Endometrial microvascular endothelial cells (primary cell): ENCODE measurements around the gene FAM133A. TPM values are rescaled to one million over a fixed set of nuclear protein-coding genes. Genes with fewer than 3 reads are reported as not detected.

Experiments
- in situ Hi-C: cut with HindIII; loops from 2 replicates; pipeline ENCODE4 v1.10.0; 2017; ENCODE audit warnings: low sequenced_read_pairs, low pct_unique_long_range_greater_than_20kb; ENCODE audit errors: inconsistent ontology term
- total RNA-seq: library from RNA; depleted of rRNA; stranded (reverse); fragments of >200 nt; gene quantifications from one replicate; pipeline ENCODE4 v1.2.3, GENCODE V29; 2015; ENCODE audit errors: inconsistent ontology term

FAM133A gene
- not detected for total RNA-seq

DNA sequence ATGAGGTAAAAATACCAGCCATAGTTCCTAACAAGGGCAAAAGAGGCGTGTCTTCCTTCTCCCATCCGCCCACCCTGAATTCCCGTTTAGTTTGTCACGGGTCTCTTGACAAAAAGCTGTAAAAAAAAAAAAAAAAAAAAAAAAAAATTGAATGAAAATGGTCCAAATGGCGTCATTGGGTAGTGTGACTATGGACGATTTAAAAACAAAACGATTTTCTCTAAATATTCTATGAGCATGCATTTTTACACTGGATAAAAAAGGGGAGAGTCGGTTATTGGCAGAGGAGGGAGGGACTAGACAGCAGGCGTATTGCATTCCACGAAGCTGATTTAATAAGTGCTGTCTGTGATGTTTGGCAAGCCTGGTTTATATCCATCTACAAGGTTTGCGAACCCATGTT, at the start of gene FAM133A:
FAM133A (plus strand) TSS at position 338 of the 403 bp plus-strand sequence. CDS start 35,214 bp downstream, outside the sequence.
- in situ Hi-C loops: no loop called here

DNA sequence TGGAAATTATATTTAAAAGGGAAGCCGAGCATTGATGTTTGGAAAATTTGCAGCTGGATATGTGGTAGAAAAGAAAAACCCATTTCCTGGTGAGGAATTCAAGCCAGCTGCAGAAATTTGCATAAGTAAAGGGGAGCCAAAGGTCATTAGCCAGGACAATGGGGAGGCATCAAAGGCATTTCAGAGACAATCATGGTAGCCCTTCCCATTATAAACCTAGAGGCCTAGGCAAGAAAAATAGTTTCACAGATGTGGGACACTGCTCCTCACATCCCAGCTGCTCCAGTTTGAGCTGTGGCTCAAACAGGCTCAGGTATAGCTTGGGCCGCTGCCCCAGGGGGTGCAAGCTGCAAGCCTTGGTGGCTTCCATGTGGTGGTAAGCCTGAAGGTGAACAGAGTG, 36.4 kb upstream of the FAM133A start:
- in situ Hi-C loops: no loop called here

DNA sequence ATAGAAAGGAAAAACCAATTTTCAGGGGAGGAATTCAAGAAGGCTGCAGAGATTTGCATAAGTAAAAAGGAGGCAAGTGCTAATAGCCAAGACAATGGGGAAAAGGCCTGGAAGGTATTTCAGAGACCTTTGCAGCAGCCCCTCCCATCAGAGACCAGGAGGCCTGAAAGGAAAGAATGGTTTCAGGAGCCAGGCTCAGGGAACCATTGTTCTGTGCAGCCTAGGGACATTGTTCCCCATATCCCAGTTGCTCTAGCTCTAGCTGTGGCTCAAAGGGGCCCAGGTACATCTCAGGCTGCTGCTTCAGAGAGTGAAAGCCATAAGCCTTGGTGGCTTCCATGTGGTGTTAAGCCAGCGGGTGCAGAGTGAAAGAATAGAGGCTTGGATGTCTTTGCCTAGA, 24.6 kb upstream of the FAM133A start:
- in situ Hi-C loops: no loop called here

DNA sequence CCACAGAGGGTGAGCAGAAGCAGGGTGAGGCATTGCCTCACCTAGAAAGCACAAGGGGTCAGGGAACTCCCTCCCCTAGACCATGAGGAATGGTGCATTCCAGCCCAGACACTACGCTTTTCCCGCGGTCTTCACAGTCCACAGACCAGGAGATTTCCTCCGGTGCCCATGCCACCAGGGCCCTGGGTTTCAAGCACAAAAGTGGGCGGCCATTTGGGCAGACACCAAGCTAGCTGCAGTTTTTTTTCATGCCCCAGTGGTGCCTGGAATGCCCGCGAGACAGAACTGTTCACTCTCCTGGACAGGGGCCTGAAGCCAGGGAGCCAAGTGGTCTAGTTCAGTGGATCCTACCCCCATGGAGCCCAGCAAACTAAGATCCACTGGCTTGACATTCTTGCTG, 13.4 kb upstream of the FAM133A start:
- in situ Hi-C loops: no loop called here

DNA sequence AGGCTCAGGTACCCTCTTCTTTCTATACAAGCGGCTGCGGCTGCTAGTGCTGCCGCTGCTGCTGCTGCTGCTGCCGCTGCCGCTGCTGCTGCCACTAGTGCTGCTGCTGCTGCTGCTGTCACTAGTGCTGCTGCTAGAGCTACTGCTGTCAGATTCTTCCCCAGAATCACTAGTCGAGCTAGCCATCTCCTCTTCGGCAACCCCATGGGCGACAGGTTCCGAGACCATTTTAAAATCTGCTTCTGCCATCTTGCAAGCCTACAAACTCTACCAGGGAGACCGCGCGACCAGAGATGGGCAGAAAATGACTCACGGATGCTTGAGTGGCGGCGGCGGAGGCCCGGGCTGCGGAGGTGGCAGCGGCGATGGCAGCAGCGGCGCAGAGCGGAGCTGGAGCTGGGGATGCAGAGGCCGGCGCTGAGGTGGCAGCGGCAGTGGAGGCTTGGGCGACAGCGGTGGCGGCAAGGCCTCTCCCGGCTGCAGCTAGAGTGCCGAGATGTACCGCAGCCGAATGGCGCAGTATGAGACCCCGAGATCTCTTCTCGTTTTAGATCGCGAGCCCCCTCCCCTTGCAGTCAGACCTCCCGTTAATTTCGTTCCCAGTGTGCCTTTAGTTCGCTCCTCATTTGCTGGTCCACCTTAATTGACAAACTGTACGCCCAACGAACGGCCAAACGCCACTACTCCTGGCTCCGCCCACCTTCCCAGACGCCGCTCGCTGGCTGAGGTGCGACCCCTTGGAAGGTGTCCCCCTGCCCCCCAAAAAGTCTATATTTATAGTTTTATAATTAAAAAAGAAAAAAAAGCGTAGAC, 744 bp upstream of the FAM133A start, which contains the start of gene NAP1L3:
NAP1L3 (minus strand) TSS at position 523 of the 813 bp plus-strand sequence; CDS start at position 249, 274 bp downstream.
- in situ Hi-C loops: no loop called here

DNA sequence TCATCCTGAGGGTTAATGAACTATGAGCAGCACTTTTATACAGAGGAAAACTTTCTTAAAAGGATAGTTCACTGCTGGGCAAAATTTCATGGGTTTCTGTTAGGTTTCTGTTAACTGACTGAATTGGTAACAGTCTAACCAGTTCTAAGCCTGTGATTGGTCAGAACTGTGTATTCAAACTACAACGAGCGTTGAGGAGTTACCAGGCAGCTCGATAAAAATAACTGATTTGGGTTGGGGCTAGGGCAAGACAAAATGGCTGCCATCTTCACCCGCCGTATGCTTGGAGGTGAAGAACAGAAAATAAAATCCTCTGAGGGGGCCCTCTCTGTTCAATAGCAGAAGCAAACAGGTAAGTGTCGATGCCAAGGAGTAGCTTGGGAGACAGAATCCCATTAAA, 22.0 kb downstream of the FAM133A start:
- in situ Hi-C loops: no loop called here

DNA sequence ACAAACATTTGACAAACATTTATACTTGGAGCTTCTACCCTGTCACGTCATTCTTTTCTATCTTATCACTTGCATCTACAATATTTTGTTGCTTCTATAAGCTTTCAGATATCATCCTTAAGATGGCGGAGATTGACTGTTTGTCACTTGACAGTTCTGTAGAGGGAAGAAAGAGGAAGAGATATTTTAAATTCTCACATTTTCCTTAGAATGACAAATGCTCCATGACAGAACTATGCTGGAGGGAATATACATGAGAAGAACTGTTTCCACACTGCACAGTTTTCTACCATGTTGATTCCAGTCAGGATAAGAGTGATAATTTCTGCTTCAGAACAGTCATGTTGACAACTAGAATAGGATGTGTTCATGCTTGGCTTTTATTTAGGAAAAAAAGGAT, 29.7 kb downstream of the FAM133A start:
- in situ Hi-C loops: no loop called here

DNA sequence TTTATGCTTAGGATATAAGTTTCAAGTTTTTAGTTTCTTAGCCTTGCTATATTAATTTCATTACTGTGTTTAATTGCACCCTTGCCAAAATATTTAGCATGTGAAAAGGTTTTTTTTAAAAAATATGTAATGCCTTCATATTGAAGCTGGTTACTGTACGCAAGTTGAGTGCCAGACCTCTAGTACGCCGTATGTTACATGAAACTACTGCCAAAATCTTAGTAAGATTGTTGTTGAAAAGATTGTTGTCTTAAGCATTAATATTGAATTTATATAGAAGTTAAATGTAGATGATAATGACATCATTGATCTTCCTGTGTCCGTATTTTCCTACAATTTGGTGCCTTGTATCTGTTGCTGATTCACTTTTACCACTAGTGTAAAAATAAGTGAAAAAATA, 37.1 kb downstream of the FAM133A start:
- in situ Hi-C loops: no loop called here

DNA sequence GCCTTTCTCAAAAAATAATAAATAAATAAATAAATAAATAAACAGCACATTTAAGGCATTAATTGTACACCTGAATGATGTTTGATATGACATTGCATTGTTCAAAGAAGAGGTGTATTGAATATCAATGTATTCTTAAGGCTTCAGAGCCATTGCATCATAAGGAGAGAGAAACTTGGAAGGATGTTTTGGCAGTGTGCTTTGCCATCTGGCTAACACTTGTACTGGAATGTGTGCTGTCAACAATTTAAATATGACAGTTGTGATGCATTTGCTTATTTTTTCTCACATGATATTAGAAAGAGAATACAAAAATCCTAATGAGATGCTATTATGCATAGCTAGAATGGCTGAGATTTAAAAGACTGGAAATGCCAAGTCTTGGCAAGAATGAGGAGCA, 67.8 kb downstream of the FAM133A start:
- in situ Hi-C loops: no loop called here

DNA sequence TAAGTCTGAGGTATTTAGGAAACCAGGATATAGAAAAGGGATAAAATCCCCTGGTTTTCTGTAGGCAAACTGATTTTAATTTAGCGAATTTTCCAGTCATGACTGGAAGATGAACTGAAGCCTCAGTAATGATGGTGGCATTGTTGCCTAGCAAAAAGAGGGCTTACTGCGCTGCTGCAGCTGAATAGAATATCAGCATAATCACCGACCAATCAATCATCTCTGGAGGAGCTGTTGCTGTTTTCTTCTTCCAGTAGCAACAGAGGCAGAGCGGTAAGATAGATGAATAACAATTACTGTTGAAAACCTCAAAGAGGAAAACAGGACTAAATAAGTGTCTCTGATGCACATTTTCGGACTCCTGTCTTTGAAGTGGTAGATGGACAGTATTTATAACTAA, 86.2 kb downstream of the FAM133A start:
- in situ Hi-C loops: no loop called here

Other genes starting within 250 kb of the FAM133A start
- not detected for gene NAP1L3, start 628 bp upstream of the FAM133A start, total RNA-seq